Thyroid gland (tissue), 4 donors: ENCODE data around the gene HTRA3. TPM values are rescaled to one million over a fixed set of nuclear protein-coding genes. Genes with fewer than 3 reads are reported as not detected.

Source experiments
- DNase-seq, 2 donors: peaks; one replicate each; pipeline ENCODE4 v3.0.0-alpha.2; 2019
- H3K27ac ChIP-seq, 3 donors: fragments of 200-600 bp; sonication (generic); 1 replicate in 2 of 3; 2 replicates in 1 of 3; pipeline ENCODE4 v1.5.1; 2016 to 2019; ENCODE audit warnings: mild to moderate bottlenecking in 1 of 3, moderate library complexity in 1 of 3
- H3K27me3 ChIP-seq: fragments of 200-600 bp; sonication (generic); one replicate; pipeline ENCODE4 v1.5.1; 2019
- H3K36me3 ChIP-seq, 2 donors: fragments of 200-600 bp; sonication (generic); one replicate each; pipeline ENCODE4 v1.5.1; 2016 to 2019
- H3K4me1 ChIP-seq, 2 donors: fragments of 200-600 bp; sonication (generic); one replicate each; pipeline ENCODE4 v1.5.1; 2017 to 2019
- H3K4me3 ChIP-seq, 3 donors: fragments of 200-600 bp; sonication (generic); replicated peaks in 1 of 3; 1 replicate in 2 of 3; 2 replicates in 1 of 3; pipeline ENCODE4 v1.5.1; 2016; ENCODE audit warnings: mild to moderate bottlenecking in 1 of 3
- H3K9me3 ChIP-seq: fragments of 200-600 bp; sonication (generic); one replicate; pipeline ENCODE4 v1.5.1; 2017
- CTCF ChIP-seq, 6 experiments: fragments of 200-600 bp in 3 of 6; fragments of 450-650 bp in 3 of 6; sonication (generic) in 3 of 6; IDR thresholded peaks; one replicate each; pipeline ENCODE4 v1.5.1; 2016 to 2019; ENCODE audit warnings: antibody characterized with exemption in 6 of 6, mild to moderate bottlenecking in 2 of 6, inconsistent platforms in 1 of 6, moderate library complexity in 1 of 6
- POLR2A ChIP-seq, 2 donors: fragments of 450-650 bp; IDR thresholded peaks; one replicate each; pipeline ENCODE4 v1.6.1; 2017; ENCODE audit warnings: antibody characterized with exemption in 2 of 2, mild to moderate bottlenecking in 2 of 2, moderate library complexity in 1 of 2
- WGBS, 2 donors: methylation state at CpG; one replicate each; pipeline ENCODE4 v1.1.5; 2017; 5-methylcytosine and 5-hydroxymethylcytosine counted together
- intact Hi-C: fragments of 100-400 bp; cut with DNase I; formaldehyde crosslinking; loops from one replicate; pipeline ENCODE4 v1.15.1; 2023
- total RNA-seq, 4 donors: library from RNA; depleted of rRNA; stranded (reverse); fragments of >200 nt; gene quantifications; one replicate each; pipeline ENCODE4 v1.2.3, GENCODE V29; 2016

The HTRA3 gene
- total RNA-seq, 4 donors from 2014 or later, result 6.9 to 38.3 (median 14.0) TPM

GRCh38 chr4:8248091-8248490 is 21.5 kb upstream of the HTRA3 start:
- Histone ChIP-seq H3K4me3 (no peak overlapping the region), H3K36me3 (no peaks in the 10 kb centered on the region), H3K27ac (peak overlapping the region in 1 of 3 donors; percentile 55), H3K4me1 (peaks cover 16 to 23% of the 10 kb centered on the region in 2 donors), H3K27me3 (no peaks in the 10 kb centered on the region), H3K9me3 (no peaks in the 10 kb centered on the region)
- intact Hi-C loops, result loop anchor here (10.0 kb wide), 1 partner anchor 347 kb away; the partner anchor contains the start of gene CPZ
- WGBS, 2 donors, result 83 to 87% methylated on average over 7 of the region's 7 CpGs
- no peak for TF ChIP-seq CTCF (IDR thresholded peaks at IDR 0.05)
- TF ChIP-seq POLR2A (IDR thresholded peaks at IDR 0.05), result no peak
- DNase-seq, result no peak

GRCh38 chr4:8250227-8250626 is 19.3 kb upstream of the HTRA3 start:
- no peak overlapping the region for H3K4me3 ChIP-seq
- TF ChIP-seq CTCF (IDR thresholded peaks at IDR 0.05) (no peak), POLR2A (IDR thresholded peaks at IDR 0.05) (no peak)
- intact Hi-C loops, result no loop called here
- 64 to 77% methylated on average over 2 to 3 of the region's 3 CpGs for WGBS, 2 donors
- no peaks in the 10 kb centered on the region for H3K27me3 ChIP-seq
- H3K27ac ChIP-seq, result no peak overlapping the region
- peaks cover 16 to 23% of the 10 kb centered on the region in 2 donors for H3K4me1 ChIP-seq
- no peak for DNase-seq
- no peaks in the 10 kb centered on the region for H3K36me3 ChIP-seq
- H3K9me3 ChIP-seq, result no peaks in the 10 kb centered on the region

GRCh38 chr4:8250637-8251036 is 18.9 kb upstream of the HTRA3 start:
- Histone ChIP-seq H3K4me3 (no peak overlapping the region), H3K36me3 (no peaks in the 10 kb centered on the region), H3K4me1 (peaks cover 16 to 23% of the 10 kb centered on the region in 2 donors), H3K27me3 (no peaks in the 10 kb centered on the region), H3K9me3 (no peaks in the 10 kb centered on the region), H3K27ac (no peak overlapping the region)
- no peak for DNase-seq
- TF ChIP-seq CTCF (IDR thresholded peaks at IDR 0.05) (no peak), POLR2A (IDR thresholded peaks at IDR 0.05) (no peak)
- 80 to 93% methylated on average over 7 of the region's 7 CpGs for WGBS, 2 donors
- intact Hi-C loops, result no loop called here

GRCh38 chr4:8251110-8251883 is 18.3 kb upstream of the HTRA3 start:
- Histone ChIP-seq H3K27me3 (no peaks in the 10 kb centered on the region), H3K9me3 (no peaks in the 10 kb centered on the region), H3K36me3 (no peaks in the 10 kb centered on the region), H3K27ac (no peak overlapping the region), H3K4me3 (no peak overlapping the region), H3K4me1 (peaks cover 10 to 17% of the 10 kb centered on the region in 2 donors)
- TF ChIP-seq CTCF (IDR thresholded peaks at IDR 0.05) (no peak), POLR2A (IDR thresholded peaks at IDR 0.05) (no peak)
- 92 to 94% methylated on average over 23 to 24 of the region's 24 CpGs for WGBS, 2 donors
- DNase-seq, result no peak
- intact Hi-C loops, result no loop called here
